OCI-LY1 (cell line): ENCODE data around the gene KHDRBS2.

Source experiments
- H2AFZ ChIP-seq: fragments of 200-600 bp; sonication (generic), shearing (Covaris generic); 2 replicates; pipeline ENCODE4 v1.6.0; 2014; ENCODE audit warnings: antibody characterized with exemption, mild to moderate bottlenecking, low read length
- H3F3A ChIP-seq: fragments of 200-600 bp; sonication (generic), shearing (Covaris generic); 2 replicates; pipeline ENCODE4 v1.6.0; 2014; ENCODE audit warnings: mild to moderate bottlenecking, antibody characterized with exemption, low read length, moderate library complexity; ENCODE audit not compliant: insufficient read depth
- H3K27ac ChIP-seq: fragments of 200-600 bp; sonication (generic); 2 replicates; pipeline ENCODE4 v1.5.1; 2014; ENCODE audit warnings: low read length, mixed run types, mild to moderate bottlenecking, low read depth; ENCODE audit not compliant: poor library complexity, severe bottlenecking
- H3K27me3 ChIP-seq: fragments of 200-600 bp; sonication (generic); 2 replicates; pipeline ENCODE4 v1.6.0; 2014; ENCODE audit warnings: antibody characterized with exemption, mild to moderate bottlenecking, low read length, moderate library complexity; ENCODE audit not compliant: insufficient read depth
- H3K36me3 ChIP-seq: fragments of 200-600 bp; sonication (generic); 2 replicates; pipeline ENCODE4 v1.6.1; 2014; ENCODE audit warnings: mild to moderate bottlenecking, antibody characterized with exemption, low read length, moderate library complexity, mixed read lengths; ENCODE audit not compliant: insufficient read depth
- H3K4me1 ChIP-seq: fragments of 200-600 bp; sonication (generic); 2 replicates; pipeline ENCODE4 v1.5.1; 2014; ENCODE audit warnings: mild to moderate bottlenecking, low read length, moderate library complexity; ENCODE audit not compliant: insufficient read depth, severe bottlenecking
- H3K4me2 ChIP-seq: fragments of 200-600 bp; sonication (generic), shearing (Covaris generic); 2 replicates; pipeline ENCODE4 v1.6.1; 2014; ENCODE audit warnings: low read length
- H3K4me3 ChIP-seq: fragments of 200-600 bp; sonication (generic); 2 replicates; pipeline ENCODE4 v1.5.1; 2014; ENCODE audit warnings: low read length, low read depth, mild to moderate bottlenecking, mixed read lengths; ENCODE audit not compliant: poor library complexity, severe bottlenecking
- H3K79me2 ChIP-seq: fragments of 200-600 bp; shearing (Covaris generic); 2 replicates; pipeline ENCODE4 v1.6.1; 2016; ENCODE audit warnings: mixed run types, low read length, mixed read lengths; ENCODE audit not compliant: insufficient read depth
- H3K9ac ChIP-seq: fragments of 200-600 bp; sonication (generic), shearing (Covaris generic); 2 replicates; pipeline ENCODE4 v1.6.1; 2014; ENCODE audit warnings: mild to moderate bottlenecking, low read length, mixed read lengths
- H3K9me2 ChIP-seq: fragments of 200-600 bp; sonication (generic), shearing (Covaris generic); 2 replicates; pipeline ENCODE4 v1.6.1; 2014; ENCODE audit warnings: low read depth, mild to moderate bottlenecking, low read length, mixed read lengths
- H3K9me3 ChIP-seq: fragments of 200-600 bp; shearing (Covaris generic); 2 replicates; pipeline ENCODE4 v1.6.1; 2014; ENCODE audit warnings: low read length, mixed read lengths
- H4K20me1 ChIP-seq: fragments of 200-600 bp; sonication (generic), shearing (Covaris generic); 2 replicates; pipeline ENCODE4 v1.6.0; 2016; ENCODE audit warnings: mild to moderate bottlenecking, low read length; ENCODE audit not compliant: insufficient read depth
- CTCF ChIP-seq: fragments of 200-600 bp; sonication (generic), shearing (Covaris generic); IDR thresholded peaks from 2 replicates; pipeline ENCODE4 v1.5.1; 2017; ENCODE audit warnings: mild to moderate bottlenecking, antibody characterized with exemption, low read length, moderate library complexity, mixed read lengths
- EZH2 ChIP-seq: fragments of 200-600 bp; sonication (generic), shearing (Covaris generic); IDR thresholded peaks from 2 replicates; pipeline ENCODE4 v1.8.0; 2017; ENCODE audit warnings: borderline replicate concordance, mixed run types, mild to moderate bottlenecking, antibody characterized with exemption, low read length, moderate library complexity, mixed read lengths

The KHDRBS2 gene

DNA sequence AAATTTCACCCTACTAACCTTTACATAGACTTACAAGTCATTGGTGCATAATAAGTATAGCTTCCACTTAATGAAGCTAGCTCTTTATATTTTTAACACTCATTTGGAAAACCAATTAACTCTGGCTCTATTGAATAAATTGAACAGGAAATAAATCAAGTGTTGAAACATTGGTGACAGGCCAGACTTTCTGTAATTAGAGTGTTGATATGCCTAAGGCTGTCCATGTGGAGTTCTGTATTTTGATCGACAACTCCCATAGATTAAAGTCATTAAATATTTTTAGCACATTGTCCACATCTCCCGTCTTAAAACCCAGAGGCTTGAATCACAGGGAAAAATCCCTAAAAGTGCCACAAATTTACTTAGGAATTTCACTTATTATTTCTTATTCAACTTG, 468.3 kb downstream of the KHDRBS2 start:
- Histone ChIP-seq H3K4me2 (no peak overlapping the region), H3K9ac (no peak overlapping the region), H3F3A (no peaks in the 10 kb centered on the region), H3K9me3 (no peaks in the 10 kb centered on the region), H3K27me3 (no peaks in the 10 kb centered on the region), H4K20me1 (no peaks in the 10 kb centered on the region), H3K4me1 (no peaks in the 10 kb centered on the region), H3K79me2 (no peaks in the 10 kb centered on the region), H3K4me3 (no peak overlapping the region), H3K9me2 (no peaks in the 10 kb centered on the region), H2AFZ (no peak overlapping the region), H3K36me3 (no peaks in the 10 kb centered on the region), H3K27ac (no peak overlapping the region)
- no peak for TF ChIP-seq CTCF
- TF ChIP-seq EZH2, result no peak

GRCh38 chr6:61810047-61810446, 476.0 kb downstream of the KHDRBS2 start:
- no peaks in the 10 kb centered on the region for H3K36me3 ChIP-seq
- H3K9ac ChIP-seq, result no peak overlapping the region
- no peak overlapping the region for H3K27ac ChIP-seq
- no peaks in the 10 kb centered on the region for H3K9me2 ChIP-seq
- H3K9me3 ChIP-seq, result no peaks in the 10 kb centered on the region
- no peak overlapping the region for H3K4me2 ChIP-seq
- TF ChIP-seq EZH2, result no peak
- TF ChIP-seq CTCF, result no peak
- H3K4me1 ChIP-seq, result no peaks in the 10 kb centered on the region
- no peaks in the 10 kb centered on the region for H3F3A ChIP-seq
- no peak overlapping the region for H3K4me3 ChIP-seq
- no peak overlapping the region for H2AFZ ChIP-seq
- H4K20me1 ChIP-seq, result no peaks in the 10 kb centered on the region
- no peaks in the 10 kb centered on the region for H3K27me3 ChIP-seq
- H3K79me2 ChIP-seq, result no peaks in the 10 kb centered on the region

- no peak overlapping the region for H2AFZ ChIP-seq
- H4K20me1 ChIP-seq, result no peaks in the 10 kb centered on the region
- no peaks in the 10 kb centered on the region for H3K4me1 ChIP-seq
- no peaks in the 10 kb centered on the region for H3K9me3 ChIP-seq
- H3K36me3 ChIP-seq, result no peaks in the 10 kb centered on the region
- no peaks in the 10 kb centered on the region for H3K79me2 ChIP-seq
- H3K9me2 ChIP-seq, result no peaks in the 10 kb centered on the region
- H3K27me3 ChIP-seq, result no peaks in the 10 kb centered on the region
- TF ChIP-seq EZH2, result no peak
- TF ChIP-seq CTCF, result peak; percentile 54
- no peaks in the 10 kb centered on the region for H3F3A ChIP-seq
- no peak overlapping the region for H3K9ac ChIP-seq
- no peak overlapping the region for H3K4me3 ChIP-seq
- no peak overlapping the region for H3K27ac ChIP-seq
- no peak overlapping the region for H3K4me2 ChIP-seq
Observed at GRCh38 chr6:61809004-61809595, 476.9 kb downstream of the KHDRBS2 start.
